ENCODE measurements around the gene TFEB.

Gene TFEB

DNA sequence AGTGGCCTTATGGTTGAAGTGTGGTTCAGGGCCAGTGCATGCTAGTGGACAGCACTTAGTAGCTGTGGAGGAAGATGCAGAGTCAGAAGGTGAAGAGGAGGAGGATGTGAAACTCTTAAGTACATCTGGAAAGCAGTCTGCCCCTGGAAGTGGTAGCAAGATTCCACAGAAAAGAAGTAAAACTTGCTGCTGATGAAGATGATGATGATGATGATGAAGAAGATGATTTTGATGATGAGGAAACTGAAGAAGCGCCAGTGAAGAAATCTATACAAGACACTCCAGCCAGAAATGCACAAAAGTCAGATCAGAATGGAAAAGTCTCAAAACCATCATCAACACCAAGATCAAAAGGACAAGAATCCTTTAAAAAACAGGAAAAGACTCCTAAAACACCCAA, 68.2 kb downstream of the TFEB start:
- H3K4me1 ChIP-seq (ENCODE audit: control insufficient read depth, low read length), result no peaks in the 10 kb centered on the region
- H3F3A ChIP-seq (ENCODE audit: control insufficient read depth, insufficient read depth), result no peaks in the 10 kb centered on the region
- H3K36me3 ChIP-seq (ENCODE audit: control insufficient read depth, low read length), result no peaks in the 10 kb centered on the region
- no peaks in the 10 kb centered on the region for H3K79me2 ChIP-seq (ENCODE audit: control insufficient read depth, low read length)
- H3K9me3 ChIP-seq (ENCODE audit: control insufficient read depth, insufficient read depth, low read length), result peaks cover 4% of the 10 kb centered on the region; the same call in 1 of the 2 replicates
- no peak for TF ChIP-seq EZH2phosphoT487 (IDR thresholded peaks at IDR 0.05; ENCODE audit: borderline replicate concordance, low read length)
- TF ChIP-seq, protein P1, sequence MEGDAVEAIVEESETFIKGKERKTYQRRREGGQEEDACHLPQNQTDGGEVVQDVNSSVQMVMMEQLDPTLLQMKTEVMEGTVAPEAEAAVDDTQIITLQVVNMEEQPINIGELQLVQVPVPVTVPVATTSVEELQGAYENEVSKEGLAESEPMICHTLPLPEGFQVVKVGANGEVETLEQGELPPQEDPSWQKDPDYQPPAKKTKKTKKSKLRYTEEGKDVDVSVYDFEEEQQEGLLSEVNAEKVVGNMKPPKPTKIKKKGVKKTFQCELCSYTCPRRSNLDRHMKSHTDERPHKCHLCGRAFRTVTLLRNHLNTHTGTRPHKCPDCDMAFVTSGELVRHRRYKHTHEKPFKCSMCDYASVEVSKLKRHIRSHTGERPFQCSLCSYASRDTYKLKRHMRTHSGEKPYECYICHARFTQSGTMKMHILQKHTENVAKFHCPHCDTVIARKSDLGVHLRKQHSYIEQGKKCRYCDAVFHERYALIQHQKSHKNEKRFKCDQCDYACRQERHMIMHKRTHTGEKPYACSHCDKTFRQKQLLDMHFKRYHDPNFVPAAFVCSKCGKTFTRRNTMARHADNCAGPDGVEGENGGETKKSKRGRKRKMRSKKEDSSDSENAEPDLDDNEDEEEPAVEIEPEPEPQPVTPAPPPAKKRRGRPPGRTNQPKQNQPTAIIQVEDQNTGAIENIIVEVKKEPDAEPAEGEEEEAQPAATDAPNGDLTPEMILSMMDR (IDR thresholded peaks at IDR 0.05; ENCODE audit: low read depth, low read length, poor library complexity, severe bottlenecking), result no peak
- no peaks in the 10 kb centered on the region for H3K9me2 ChIP-seq (replicated peaks; ENCODE audit: control insufficient read depth, low read length)
- peaks cover 22% of the 10 kb centered on the region for H3K27me3 ChIP-seq (ENCODE audit: control insufficient read depth, low read length)
- no peak overlapping the region for H3K4me3 ChIP-seq (ENCODE audit: low read length)
- no peaks in the 10 kb centered on the region for H4K20me1 ChIP-seq (ENCODE audit: control insufficient read depth, insufficient read depth, low read depth, low read length)
- no peak overlapping the region for H3K27ac ChIP-seq (ENCODE audit: low read depth, low read length)
- H3K4me2 ChIP-seq (ENCODE audit: low read length), result no peak overlapping the region

DNA sequence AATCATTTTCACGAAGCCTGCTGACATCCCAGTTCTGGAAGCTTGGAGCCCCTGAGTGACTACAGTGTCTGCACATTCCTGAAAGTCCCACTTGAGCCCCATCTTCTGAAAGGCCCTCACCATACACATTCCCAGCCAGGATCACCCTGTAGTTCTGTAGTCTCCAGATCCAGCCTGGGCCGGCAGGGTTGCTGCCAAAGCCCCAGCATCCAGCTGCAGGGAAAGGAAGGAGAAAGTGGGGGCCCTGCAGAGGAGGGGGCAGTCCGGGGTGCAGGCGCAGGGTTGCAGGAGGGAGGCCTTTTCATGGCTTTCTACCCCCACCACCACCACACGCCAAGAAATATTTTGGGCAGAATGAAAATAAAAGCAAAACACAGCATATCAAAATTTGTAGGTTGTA, 71.1 kb downstream of the TFEB start:
- H3K4me2 ChIP-seq (ENCODE audit: low read length), result no peak overlapping the region
- peaks cover 4% of the 10 kb centered on the region; the same call in 1 of the 2 replicates for H3K9me3 ChIP-seq (ENCODE audit: control insufficient read depth, insufficient read depth, low read length)
- no peak overlapping the region for H3K27ac ChIP-seq (ENCODE audit: low read depth, low read length)
- no peaks in the 10 kb centered on the region for H3K79me2 ChIP-seq (ENCODE audit: control insufficient read depth, low read length)
- no peaks in the 10 kb centered on the region for H3K36me3 ChIP-seq (ENCODE audit: control insufficient read depth, low read length)
- H3K4me3 ChIP-seq (ENCODE audit: low read length), result no peak overlapping the region
- TF ChIP-seq EZH2phosphoT487 (IDR thresholded peaks at IDR 0.05; ENCODE audit: borderline replicate concordance, low read length), result no peak
- TF ChIP-seq, protein P1 (IDR thresholded peaks at IDR 0.05; ENCODE audit: low read depth, low read length, poor library complexity, severe bottlenecking), result no peak
- H3K4me1 ChIP-seq (ENCODE audit: control insufficient read depth, low read length), result no peaks in the 10 kb centered on the region
- no peaks in the 10 kb centered on the region for H3F3A ChIP-seq (ENCODE audit: control insufficient read depth, insufficient read depth)
- peaks cover 34% of the 10 kb centered on the region for H3K27me3 ChIP-seq (ENCODE audit: control insufficient read depth, low read length)
- no peaks in the 10 kb centered on the region for H4K20me1 ChIP-seq (ENCODE audit: control insufficient read depth, insufficient read depth, low read depth, low read length)
- H3K9me2 ChIP-seq (replicated peaks; ENCODE audit: control insufficient read depth, low read length), result no peaks in the 10 kb centered on the region

DNA sequence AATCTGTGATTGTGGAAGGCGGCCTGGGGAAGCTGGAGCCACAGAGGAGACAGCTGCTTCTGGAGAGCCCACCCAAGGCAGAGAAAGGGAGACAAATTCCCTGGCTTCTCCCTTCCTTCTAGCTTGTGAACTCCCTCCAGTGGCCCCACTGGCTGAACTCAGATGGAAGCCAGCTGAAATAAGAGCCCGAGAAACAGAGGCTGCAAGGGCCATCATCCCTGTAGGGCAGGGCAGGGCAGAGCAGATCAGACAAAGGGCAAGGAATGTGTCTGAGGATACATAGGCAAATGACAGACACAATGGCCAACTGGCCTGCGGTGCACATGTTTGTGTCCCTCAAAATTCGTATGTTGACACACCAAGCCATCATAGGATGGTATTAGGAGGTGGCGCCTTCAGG, 71.8 kb downstream of the TFEB start:
- H3K4me2 ChIP-seq (ENCODE audit: low read length), result no peak overlapping the region
- H3K4me1 ChIP-seq (ENCODE audit: control insufficient read depth, low read length), result no peaks in the 10 kb centered on the region
- H3K27ac ChIP-seq (ENCODE audit: low read depth, low read length), result no peak overlapping the region
- H4K20me1 ChIP-seq (ENCODE audit: control insufficient read depth, insufficient read depth, low read depth, low read length), result no peaks in the 10 kb centered on the region
- H3K9me3 ChIP-seq (ENCODE audit: control insufficient read depth, insufficient read depth, low read length), result no peaks in the 10 kb centered on the region
- H3F3A ChIP-seq (ENCODE audit: control insufficient read depth, insufficient read depth), result no peaks in the 10 kb centered on the region
- TF ChIP-seq, protein P1 (IDR thresholded peaks at IDR 0.05; ENCODE audit: low read depth, low read length, poor library complexity, severe bottlenecking), result no peak
- no peak for TF ChIP-seq EZH2phosphoT487 (IDR thresholded peaks at IDR 0.05; ENCODE audit: borderline replicate concordance, low read length)
- H3K79me2 ChIP-seq (ENCODE audit: control insufficient read depth, low read length), result no peaks in the 10 kb centered on the region
- H3K36me3 ChIP-seq (ENCODE audit: control insufficient read depth, low read length), result no peaks in the 10 kb centered on the region
- no peak overlapping the region for H3K4me3 ChIP-seq (ENCODE audit: low read length)
- H3K9me2 ChIP-seq (replicated peaks; ENCODE audit: control insufficient read depth, low read length), result no peaks in the 10 kb centered on the region
- H3K27me3 ChIP-seq (ENCODE audit: control insufficient read depth, low read length), result peaks cover 34% of the 10 kb centered on the region

Measured in DOHH2 (cell line).